ENCODE results near the gene FAM83F.

FAM83F gene

GRCh38 chr22:40036591-40037225 lies 42.0 kb downstream of the FAM83F start:
- TF ChIP-seq ZC3H10 (CRISPR knock-in tag; IDR thresholded peaks at IDR 0.05): no peak
- TF ChIP-seq CSRNP3 (CRISPR knock-in tag; IDR thresholded peaks at IDR 0.05): no peak
- TF ChIP-seq RARB (CRISPR knock-in tag; IDR thresholded peaks at IDR 0.05): no peak
- no peak for TF ChIP-seq PPARA (CRISPR knock-in tag; IDR thresholded peaks at IDR 0.05; ENCODE audit: borderline replicate concordance)
- TF ChIP-seq SNAI2 (CRISPR knock-in tag; IDR thresholded peaks at IDR 0.05): no peak
- TF ChIP-seq BACH2 (CRISPR knock-in tag; IDR thresholded peaks at IDR 0.05; ENCODE audit: borderline replicate concordance): no peak
- TF ChIP-seq ARNTL (CRISPR knock-in tag; IDR thresholded peaks at IDR 0.05; ENCODE audit: borderline replicate concordance, low read depth): no peak
- TF ChIP-seq OSR1 (CRISPR knock-in tag; IDR thresholded peaks at IDR 0.05): no peak
- TF ChIP-seq, protein P1, sequence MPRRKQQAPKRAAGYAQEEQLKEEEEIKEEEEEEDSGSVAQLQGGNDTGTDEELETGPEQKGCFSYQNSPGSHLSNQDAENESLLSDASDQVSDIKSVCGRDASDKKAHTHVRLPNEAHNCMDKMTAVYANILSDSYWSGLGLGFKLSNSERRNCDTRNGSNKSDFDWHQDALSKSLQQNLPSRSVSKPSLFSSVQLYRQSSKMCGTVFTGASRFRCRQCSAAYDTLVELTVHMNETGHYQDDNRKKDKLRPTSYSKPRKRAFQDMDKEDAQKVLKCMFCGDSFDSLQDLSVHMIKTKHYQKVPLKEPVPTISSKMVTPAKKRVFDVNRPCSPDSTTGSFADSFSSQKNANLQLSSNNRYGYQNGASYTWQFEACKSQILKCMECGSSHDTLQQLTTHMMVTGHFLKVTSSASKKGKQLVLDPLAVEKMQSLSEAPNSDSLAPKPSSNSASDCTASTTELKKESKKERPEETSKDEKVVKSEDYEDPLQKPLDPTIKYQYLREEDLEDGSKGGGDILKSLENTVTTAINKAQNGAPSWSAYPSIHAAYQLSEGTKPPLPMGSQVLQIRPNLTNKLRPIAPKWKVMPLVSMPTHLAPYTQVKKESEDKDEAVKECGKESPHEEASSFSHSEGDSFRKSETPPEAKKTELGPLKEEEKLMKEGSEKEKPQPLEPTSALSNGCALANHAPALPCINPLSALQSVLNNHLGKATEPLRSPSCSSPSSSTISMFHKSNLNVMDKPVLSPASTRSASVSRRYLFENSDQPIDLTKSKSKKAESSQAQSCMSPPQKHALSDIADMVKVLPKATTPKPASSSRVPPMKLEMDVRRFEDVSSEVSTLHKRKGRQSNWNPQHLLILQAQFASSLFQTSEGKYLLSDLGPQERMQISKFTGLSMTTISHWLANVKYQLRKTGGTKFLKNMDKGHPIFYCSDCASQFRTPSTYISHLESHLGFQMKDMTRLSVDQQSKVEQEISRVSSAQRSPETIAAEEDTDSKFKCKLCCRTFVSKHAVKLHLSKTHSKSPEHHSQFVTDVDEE (CRISPR knock-in tag; IDR thresholded peaks at IDR 0.05): no peak
- peak; percentile 95 for ATAC-seq

GRCh38 chr22:40037320-40037719 lies 42.6 kb downstream of the FAM83F start:
- ATAC-seq: no peak
- TF ChIP-seq ARNTL (CRISPR knock-in tag; IDR thresholded peaks at IDR 0.05; ENCODE audit: borderline replicate concordance, low read depth) (no peak), SNAI2 (CRISPR knock-in tag; IDR thresholded peaks at IDR 0.05) (no peak), CSDC2 (CRISPR knock-in tag; IDR thresholded peaks at IDR 0.05) (no peak), ZC3H10 (CRISPR knock-in tag; IDR thresholded peaks at IDR 0.05) (no peak), RARB (CRISPR knock-in tag; IDR thresholded peaks at IDR 0.05) (no peak)

DNA sequence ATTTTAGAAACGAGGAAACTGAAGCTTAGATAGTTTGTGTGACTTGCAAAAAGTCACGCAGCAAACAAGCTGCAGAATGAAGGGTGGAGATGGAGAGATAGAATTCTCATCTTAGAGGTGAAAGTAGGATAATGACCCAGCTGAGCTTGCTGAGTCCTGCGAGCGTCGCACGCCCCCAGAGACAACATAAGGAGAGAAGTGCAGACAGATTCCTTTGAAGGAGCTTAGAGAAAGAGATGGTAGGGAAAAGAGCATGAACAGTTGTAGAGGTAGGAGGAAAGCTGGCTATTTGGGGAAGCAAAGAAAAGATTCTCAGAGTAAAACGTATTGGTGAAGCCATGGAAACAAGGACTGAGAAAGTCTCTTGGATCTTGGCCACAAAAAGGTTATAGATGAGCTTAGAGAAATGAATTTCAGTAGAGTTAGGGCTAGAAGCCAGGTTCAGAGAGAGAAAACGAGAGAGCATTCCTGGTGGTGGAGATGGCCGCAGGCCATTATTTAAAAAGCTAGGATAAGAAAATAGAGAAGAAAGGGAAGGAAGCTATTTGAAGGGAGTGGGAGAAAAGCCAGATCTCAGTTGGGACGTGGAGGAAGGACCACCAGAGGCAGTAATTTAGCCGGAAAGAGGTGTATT lies 44.8 kb downstream of the FAM83F start:
- no peak for TF ChIP-seq ZFP3 (CRISPR knock-in tag; IDR thresholded peaks at IDR 0.05)
- TF ChIP-seq TCF4 (CRISPR knock-in tag; IDR thresholded peaks at IDR 0.05; ENCODE audit: borderline replicate concordance): no peak
- TF ChIP-seq ZNF70 (CRISPR knock-in tag; IDR thresholded peaks at IDR 0.05): no peak
- no peak for TF ChIP-seq PPARA (CRISPR knock-in tag; IDR thresholded peaks at IDR 0.05; ENCODE audit: borderline replicate concordance)
- TF ChIP-seq GLIS3 (CRISPR knock-in tag; IDR thresholded peaks at IDR 0.05): no peak
- TF ChIP-seq TOX (CRISPR knock-in tag; IDR thresholded peaks at IDR 0.05; ENCODE audit: borderline replicate concordance): no peak
- TF ChIP-seq ZC3H10 (CRISPR knock-in tag; IDR thresholded peaks at IDR 0.05): no peak
- no peak for TF ChIP-seq CSRNP3 (CRISPR knock-in tag; IDR thresholded peaks at IDR 0.05)
- TF ChIP-seq, protein P2, sequence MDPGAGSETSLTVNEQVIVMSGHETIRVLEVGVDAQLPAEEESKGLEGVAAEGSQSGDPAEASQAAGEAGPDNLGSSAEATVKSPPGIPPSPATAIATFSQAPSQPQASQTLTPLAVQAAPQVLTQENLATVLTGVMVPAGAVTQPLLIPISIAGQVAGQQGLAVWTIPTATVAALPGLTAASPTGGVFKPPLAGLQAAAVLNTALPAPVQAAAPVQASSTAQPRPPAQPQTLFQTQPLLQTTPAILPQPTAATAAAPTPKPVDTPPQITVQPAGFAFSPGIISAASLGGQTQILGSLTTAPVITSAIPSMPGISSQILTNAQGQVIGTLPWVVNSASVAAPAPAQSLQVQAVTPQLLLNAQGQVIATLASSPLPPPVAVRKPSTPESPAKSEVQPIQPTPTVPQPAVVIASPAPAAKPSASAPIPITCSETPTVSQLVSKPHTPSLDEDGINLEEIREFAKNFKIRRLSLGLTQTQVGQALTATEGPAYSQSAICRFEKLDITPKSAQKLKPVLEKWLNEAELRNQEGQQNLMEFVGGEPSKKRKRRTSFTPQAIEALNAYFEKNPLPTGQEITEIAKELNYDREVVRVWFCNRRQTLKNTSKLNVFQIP (CRISPR knock-in tag; IDR thresholded peaks at IDR 0.05; ENCODE audit: borderline replicate concordance, low read depth): no peak
- TF ChIP-seq BACH2 (CRISPR knock-in tag; IDR thresholded peaks at IDR 0.05; ENCODE audit: borderline replicate concordance): no peak
- TF ChIP-seq RARB (CRISPR knock-in tag; IDR thresholded peaks at IDR 0.05): no peak
- no peak for TF ChIP-seq PATZ1 (CRISPR knock-in tag; IDR thresholded peaks at IDR 0.05; ENCODE audit: borderline replicate concordance)
- TF ChIP-seq SNAI2 (CRISPR knock-in tag; IDR thresholded peaks at IDR 0.05): no peak
- no peak for TF ChIP-seq ISL1 (CRISPR knock-in tag; IDR thresholded peaks at IDR 0.05)
- TF ChIP-seq, protein P3, sequence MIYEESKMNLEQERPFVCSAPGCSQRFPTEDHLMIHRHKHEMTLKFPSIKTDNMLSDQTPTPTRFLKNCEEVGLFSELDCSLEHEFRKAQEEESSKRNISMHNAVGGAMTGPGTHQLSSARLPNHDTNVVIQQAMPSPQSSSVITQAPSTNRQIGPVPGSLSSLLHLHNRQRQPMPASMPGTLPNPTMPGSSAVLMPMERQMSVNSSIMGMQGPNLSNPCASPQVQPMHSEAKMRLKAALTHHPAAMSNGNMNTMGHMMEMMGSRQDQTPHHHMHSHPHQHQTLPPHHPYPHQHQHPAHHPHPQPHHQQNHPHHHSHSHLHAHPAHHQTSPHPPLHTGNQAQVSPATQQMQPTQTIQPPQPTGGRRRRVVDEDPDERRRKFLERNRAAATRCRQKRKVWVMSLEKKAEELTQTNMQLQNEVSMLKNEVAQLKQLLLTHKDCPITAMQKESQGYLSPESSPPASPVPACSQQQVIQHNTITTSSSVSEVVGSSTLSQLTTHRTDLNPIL (CRISPR knock-in tag; IDR thresholded peaks at IDR 0.05; ENCODE audit: low read depth): no peak
- TF ChIP-seq, protein P1 (CRISPR knock-in tag; IDR thresholded peaks at IDR 0.05): no peak
- no peak for TF ChIP-seq ZNF8 (CRISPR knock-in tag; IDR thresholded peaks at IDR 0.05)
- ATAC-seq: no peak
